GM13976 (cell line): ENCODE measurements around the gene PHF21A.

Source experiments
- DNase-seq: peaks from one replicate; pipeline ENCODE4 v3.0.0; 2012; ENCODE audit warnings: low spot score
- CTCF ChIP-seq: IDR thresholded peaks from 2 replicates; pipeline ENCODE4 v1.5.1; 2012; ENCODE audit warnings: borderline replicate concordance, mild to moderate bottlenecking; ENCODE audit not compliant: insufficient read depth; ENCODE audit errors: extremely low read depth, missing control alignments, control extremely low read depth
- in situ Hi-C: fragments of 300-500 bp; cut with MboI; formaldehyde crosslinking; loops from one replicate; pipeline ENCODE4 v1.12.0; 2022; ENCODE audit warnings: low sequenced_read_pairs, mixed read lengths, inconsistent platforms; ENCODE audit not compliant: unreplicated experiment

PHF21A gene

GRCh38 chr11:45890886-45891550 is 230.2 kb downstream of the PHF21A start:
- in situ Hi-C loops, result no loop called here
- no peak for DNase-seq
- TF ChIP-seq CTCF, result no peak

- DNase-seq, result no peak
- in situ Hi-C loops, result no loop called here
- TF ChIP-seq CTCF, result no peak
These were observed 231.3 kb downstream of the PHF21A start for GRCh38 chr11:45889966-45890365.

GRCh38 chr11:45889555-45889954 is 231.7 kb downstream of the PHF21A start:
- no peak for DNase-seq
- no peak for TF ChIP-seq CTCF
- in situ Hi-C loops, result no loop called here

DNA sequence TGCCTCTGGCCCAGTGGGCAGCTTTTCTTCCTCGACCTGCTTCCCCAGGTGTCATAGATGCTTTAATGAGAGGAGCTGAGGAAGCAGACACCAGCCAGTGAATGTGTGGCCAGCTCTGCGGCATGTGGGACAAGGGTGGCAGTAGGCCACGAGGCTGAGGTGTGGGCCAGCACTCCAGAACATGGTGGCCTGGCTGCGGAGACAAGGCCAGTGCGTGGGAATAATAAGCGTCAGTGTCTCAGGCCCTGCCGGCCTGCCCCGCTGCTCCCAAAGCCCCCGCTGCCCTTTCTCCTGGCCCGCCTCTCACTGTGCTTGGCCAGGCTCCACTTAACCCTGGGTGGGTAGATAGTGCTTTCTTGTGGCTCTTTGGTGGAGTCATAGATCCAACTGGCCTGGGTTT is 233.7 kb downstream of the PHF21A start:
- DNase-seq, result peak; percentile 27
- in situ Hi-C loops, result no loop called here
- no peak for TF ChIP-seq CTCF

- in situ Hi-C loops, result no loop called here
- TF ChIP-seq CTCF, result no peak
- DNase-seq, result no peak
These were observed 234.3 kb downstream of the PHF21A start for GRCh38 chr11:45886816-45887520.

DNA sequence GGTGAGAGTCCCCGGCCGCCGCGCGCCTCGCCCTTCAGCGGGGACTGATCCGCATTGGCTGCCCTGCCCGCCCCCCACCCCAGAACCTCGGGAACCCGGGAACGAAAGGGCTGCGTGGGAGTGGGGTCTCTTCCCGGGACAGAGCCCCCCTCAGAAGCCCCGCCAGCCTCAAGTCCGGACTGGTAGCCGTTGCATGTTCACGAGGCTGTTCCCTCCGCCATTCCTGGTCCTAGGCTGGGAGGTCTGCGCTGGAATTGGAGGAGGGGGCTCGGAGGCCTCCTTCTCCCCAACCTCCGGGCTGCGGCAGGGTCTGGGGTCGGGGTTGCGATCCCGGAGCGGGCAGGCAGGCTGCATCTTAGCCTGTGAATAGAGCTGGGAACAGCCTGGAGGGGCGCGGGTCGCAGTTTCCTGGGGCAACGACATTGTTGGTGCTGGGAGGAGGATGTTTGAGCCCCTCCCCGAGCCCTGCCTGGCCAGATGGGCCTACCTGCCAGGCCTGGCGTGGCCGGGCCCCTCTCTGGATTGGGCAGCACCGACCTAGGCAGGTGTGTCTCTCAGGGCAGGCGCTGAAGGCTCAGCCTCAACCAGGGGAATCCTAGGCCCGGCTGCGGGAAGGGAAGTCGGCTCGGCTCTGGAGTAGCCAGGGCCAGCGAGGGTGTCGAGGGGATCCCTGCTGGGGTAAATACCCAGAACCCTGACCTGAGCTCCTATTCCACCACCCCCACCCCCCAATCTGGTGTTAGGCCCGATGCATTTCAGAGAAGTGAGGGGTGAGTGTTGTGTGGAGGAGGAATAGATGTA is 235.1 kb downstream of the PHF21A start:
- in situ Hi-C loops, result no loop called here
- no peak for TF ChIP-seq CTCF
- no peak for DNase-seq
